Measurements from ENCODE around the gene LLGL1. TPM values are rescaled to one million over a fixed set of nuclear protein-coding genes. Genes with fewer than 3 reads are reported as not detected.

LLGL1 gene
- total and polyA plus RNA-seq, 10 of the 15 experiments (the other 5 are each of a cell fraction or from before 2014, with no cell fraction given), result 0.02 to 9.2 (median 2.5) TPM

- FAIRE-seq, result no peak
- ChIA-PET RAD21 (ENCODE audit: unreplicated experiment) (no interaction called here), CTCF (no interaction called here), SMC1A (ENCODE audit: uncharacterized antibody, unreplicated experiment) (interaction anchor here (0.7 kb wide), 1 partner anchor 74 kb away, joined by 4 read pairs; no protein-coding TSS in a partner anchor), POLR2A (no interaction called here)
- no peak for ATAC-seq
- BruUV-seq (replicated peaks), result no TSS peak
- no peak overlapping the region for H3K9ac ChIP-seq (ENCODE audit: control insufficient read depth, insufficient read depth, low read length)
- intact Hi-C loops (cut with micrococcal nuclease; ENCODE audit: unreplicated experiment) (no loop called here), in situ Hi-C loops (cut with MboI) (no loop called here)
- H2AFZ ChIP-seq (ENCODE audit: control insufficient read depth, low read depth, low read length), result no peak overlapping the region
- no peak overlapping the region for H3K4me3 ChIP-seq
- H3K79me2 ChIP-seq (ENCODE audit: control insufficient read depth, insufficient read depth, low read length), result no peaks in the 10 kb centered on the region
- no peaks in the 10 kb centered on the region for H3K9me3 ChIP-seq (replicated peaks; ENCODE audit: control insufficient read depth, insufficient read depth, low read length)
- no peaks in the 10 kb centered on the region for H4K20me1 ChIP-seq (ENCODE audit: control insufficient read depth, insufficient read depth)
- H3K27me3 ChIP-seq (replicated peaks in 1 of 2; ENCODE audit: control insufficient read depth in 2 of 2, insufficient read depth in 2 of 2, low read length in 1 of 2), result no peaks in the 10 kb centered on the region
- TF ChIP-seq CHD1 (IDR thresholded peaks at IDR 0.05; ENCODE audit: low read depth, low read length) (no peak), IKZF2 (IDR thresholded peaks at IDR 0.05) (no peak), GATAD2B (conservative IDR thresholded peaks at IDR 0.05; ENCODE audit: low read depth) (no peak)
- 60% methylated on average over 18 of the region's 18 CpGs for WGBS (ENCODE audit: insufficient coverage, insufficient replicate concordance, low lambda C conversion rate, missing lambda C conversion rate)
- no peaks in the 10 kb centered on the region for H3K4me1 ChIP-seq (ENCODE audit: control insufficient read depth, insufficient read depth, low read length)
- H3K4me2 ChIP-seq (ENCODE audit: control insufficient read depth, insufficient read depth), result no peak overlapping the region
- no peaks in the 10 kb centered on the region for H3K36me3 ChIP-seq (ENCODE audit: control insufficient read depth in 2 of 2, insufficient read depth in 2 of 2, low read length in 1 of 2)
- no peak for DNase-seq (ENCODE audit: low read depth, low spot score)
- H3K27ac ChIP-seq (ENCODE audit: control insufficient read depth, insufficient read depth), result no peak overlapping the region
Observed at GRCh38 chr17:18236494-18236893, 11.1 kb downstream of the LLGL1 start.

- no peak for FAIRE-seq
- ChIA-PET SMC1A (ENCODE audit: uncharacterized antibody, unreplicated experiment) (no interaction called here), CTCF (no interaction called here), RAD21 (ENCODE audit: unreplicated experiment) (no interaction called here), POLR2A (no interaction called here)
- Histone ChIP-seq H3K4me2 (ENCODE audit: control insufficient read depth, insufficient read depth) (no peak overlapping the region), H3K9ac (ENCODE audit: control insufficient read depth, insufficient read depth, low read length) (no peak overlapping the region), H3K27ac (ENCODE audit: control insufficient read depth, insufficient read depth) (no peak overlapping the region), H3K9me3 (replicated peaks; ENCODE audit: control insufficient read depth, insufficient read depth, low read length) (no peaks in the 10 kb centered on the region), H3K27me3 (replicated peaks in 1 of 2; ENCODE audit: control insufficient read depth in 2 of 2, insufficient read depth in 2 of 2, low read length in 1 of 2) (no peaks in the 10 kb centered on the region), H3K79me2 (ENCODE audit: control insufficient read depth, insufficient read depth, low read length) (no peaks in the 10 kb centered on the region), H3K4me1 (ENCODE audit: control insufficient read depth, insufficient read depth, low read length) (no peaks in the 10 kb centered on the region), H3K4me3 (no peak overlapping the region), H4K20me1 (ENCODE audit: control insufficient read depth, insufficient read depth) (no peaks in the 10 kb centered on the region), H2AFZ (ENCODE audit: control insufficient read depth, low read depth, low read length) (no peak overlapping the region), H3K36me3 (ENCODE audit: control insufficient read depth in 2 of 2, insufficient read depth in 2 of 2, low read length in 1 of 2) (no peaks in the 10 kb centered on the region)
- DNase-seq (ENCODE audit: low read depth, low spot score), result no peak
- in situ Hi-C loops (cut with MboI), result no loop called here
- 46% methylated on average over 20 of the region's 20 CpGs for WGBS (ENCODE audit: insufficient coverage, insufficient replicate concordance, low lambda C conversion rate, missing lambda C conversion rate)
- no peak for ATAC-seq
- no TSS peak for BruUV-seq (replicated peaks)
- no peak for TF ChIP-seq PKNOX1 (IDR thresholded peaks at IDR 0.05)
- no peak for TF ChIP-seq NBN (IDR thresholded peaks at IDR 0.05)
- no peak for TF ChIP-seq ASH2L (IDR thresholded peaks at IDR 0.05; ENCODE audit: borderline replicate concordance, low read depth)
- no peak for TF ChIP-seq IKZF2 (IDR thresholded peaks at IDR 0.05)
- TF ChIP-seq JUNB (IDR thresholded peaks at IDR 0.05), result no peak
- TF ChIP-seq ZSCAN29 (IDR thresholded peaks at IDR 0.05), result no peak
- no peak for TF ChIP-seq MYC (IDR thresholded peaks at IDR 0.05; ENCODE audit: insufficient read depth, insufficient read length, insufficient replicate concordance, low read length, severe bottlenecking)
- no peak for TF ChIP-seq GATAD2B (conservative IDR thresholded peaks at IDR 0.05; ENCODE audit: low read depth)
- TF ChIP-seq ESRRA (IDR thresholded peaks at IDR 0.05; ENCODE audit: low read length), result no peak
- no peak for TF ChIP-seq RBBP5 (conservative IDR thresholded peaks at IDR 0.05)
- TF ChIP-seq LARP7 (IDR thresholded peaks at IDR 0.05), result no peak
- intact Hi-C loops (cut with micrococcal nuclease; ENCODE audit: unreplicated experiment), result no loop called here
Observed at GRCh38 chr17:18237461-18237860, 12.0 kb downstream of the LLGL1 start.

Measured in GM12878 (cell line).